Measurements from ENCODE around the gene TRAPPC2L. TPM values are rescaled to one million over a fixed set of nuclear protein-coding genes. Genes with fewer than 3 reads are reported as not detected.
A peak's percentile ranks its signal among the peaks of the same experiment; 100 is the strongest.

Gene TRAPPC2L
- total and polyA plus RNA-seq, 12 donors: 37.5 to 63.3 (median 50.9) TPM

GRCh38 chr16:88878967-88879787 lies 22.2 kb downstream of the TRAPPC2L start:
- no peak for ATAC-seq
- DNase-seq: no peak
- Histone ChIP-seq H3K4me3 (no peak overlapping the region), H3K36me3 (peaks cover 0 to 86% (median 17%) of the 10 kb centered on the region in 9 donors), H3K27me3 (peaks cover 0 to 14% (median 4%) of the 10 kb centered on the region in 7 donors), H3K27ac (no peak overlapping the region), H3K9me3 (no peaks in the 10 kb centered on the region), H3K4me1 (peaks cover 0 to 6% (median 0%) of the 10 kb centered on the region in 9 donors)
- intact Hi-C loops (cut with DNase I): no loop called here
- no peak for TF ChIP-seq CTCF (IDR thresholded peaks at IDR 0.05)
- WGBS, 2 donors: 88 to 93% methylated on average over 45 of the region's 45 CpGs

DNA sequence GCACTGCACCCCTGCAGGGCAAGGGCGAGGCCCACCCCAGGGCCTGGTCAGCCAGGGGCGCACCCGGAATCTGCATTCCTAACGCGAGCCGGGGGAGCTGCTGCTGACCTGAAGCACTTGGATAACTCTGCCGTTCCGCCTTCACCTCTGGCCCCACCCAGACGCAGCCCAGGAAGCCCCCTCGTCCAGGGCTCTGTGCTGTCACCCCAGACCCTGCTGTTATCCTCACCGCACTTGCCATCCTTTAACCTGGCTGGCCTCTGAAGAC lies 22.8 kb downstream of the TRAPPC2L start:
- Histone ChIP-seq H3K27ac (no peak overlapping the region), H3K4me1 (peaks cover 0 to 6% (median 0%) of the 10 kb centered on the region in 9 donors), H3K4me3 (no peak overlapping the region), H3K27me3 (peaks cover 0 to 14% (median 4%) of the 10 kb centered on the region in 7 donors), H3K9me3 (no peaks in the 10 kb centered on the region), H3K36me3 (peaks cover 0 to 91% (median 21%) of the 10 kb centered on the region in 9 donors)
- no peak for TF ChIP-seq CTCF (IDR thresholded peaks at IDR 0.05)
- intact Hi-C loops (cut with DNase I): no loop called here
- no peak for ATAC-seq
- 74 to 76% methylated on average over 11 of the region's 11 CpGs for WGBS, 2 donors
- no peak for DNase-seq

DNA sequence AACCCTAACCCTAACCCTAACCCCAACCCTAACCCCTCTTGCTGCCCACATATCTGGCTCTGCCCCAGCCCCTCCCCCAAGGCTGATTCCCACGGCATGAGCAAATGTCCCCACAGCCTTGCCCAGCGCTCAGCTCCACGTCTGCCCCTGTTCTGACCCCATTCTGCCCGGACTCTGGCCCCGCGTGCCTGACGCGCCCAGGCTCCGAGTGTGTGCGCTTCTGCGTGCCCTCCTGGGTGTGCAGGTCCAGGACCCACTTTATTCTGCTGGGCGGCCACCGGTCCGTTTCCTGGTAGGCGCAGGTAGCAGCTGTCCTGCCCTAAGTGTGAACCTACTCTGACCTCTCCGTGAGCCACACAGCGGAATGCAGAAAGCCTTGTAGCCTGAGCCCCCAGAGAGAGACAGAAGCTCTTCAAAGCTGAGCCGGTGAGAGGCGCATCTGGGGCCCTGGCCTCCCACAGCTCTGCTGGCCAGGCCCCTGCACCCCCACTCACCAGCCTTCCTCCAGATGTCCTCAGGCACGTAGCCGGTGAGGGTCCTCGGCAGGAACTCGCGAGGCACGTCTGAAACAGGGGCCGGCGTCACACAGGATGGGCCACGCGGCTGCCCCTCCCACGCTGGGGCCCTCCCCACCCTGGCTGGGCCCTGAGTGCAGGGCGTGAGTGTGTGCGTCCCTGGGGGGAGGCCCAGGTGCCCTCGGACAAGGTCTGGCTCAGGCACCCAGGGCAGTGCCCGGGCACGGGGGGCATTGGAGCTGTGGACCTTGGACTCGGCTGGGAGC lies 23.5 kb downstream of the TRAPPC2L start:
- intact Hi-C loops (cut with DNase I): no loop called here
- H3K36me3 ChIP-seq: peaks cover 0 to 98% (median 28%) of the 10 kb centered on the region in 9 donors
- peaks cover 0 to 14% (median 4%) of the 10 kb centered on the region in 7 donors for H3K27me3 ChIP-seq
- H3K4me1 ChIP-seq: peaks cover 0 to 8% (median under 1%) of the 10 kb centered on the region in 9 donors
- 60 to 73% methylated on average over 36 of the region's 36 CpGs for WGBS, 2 donors
- TF ChIP-seq CTCF (IDR thresholded peaks at IDR 0.05): no peak
- no peak overlapping the region for H3K4me3 ChIP-seq
- H3K27ac ChIP-seq: no peak overlapping the region
- H3K9me3 ChIP-seq: no peaks in the 10 kb centered on the region
- ATAC-seq (peak in 1 of 8 donors; percentile 8), DNase-seq (no peak)

DNA sequence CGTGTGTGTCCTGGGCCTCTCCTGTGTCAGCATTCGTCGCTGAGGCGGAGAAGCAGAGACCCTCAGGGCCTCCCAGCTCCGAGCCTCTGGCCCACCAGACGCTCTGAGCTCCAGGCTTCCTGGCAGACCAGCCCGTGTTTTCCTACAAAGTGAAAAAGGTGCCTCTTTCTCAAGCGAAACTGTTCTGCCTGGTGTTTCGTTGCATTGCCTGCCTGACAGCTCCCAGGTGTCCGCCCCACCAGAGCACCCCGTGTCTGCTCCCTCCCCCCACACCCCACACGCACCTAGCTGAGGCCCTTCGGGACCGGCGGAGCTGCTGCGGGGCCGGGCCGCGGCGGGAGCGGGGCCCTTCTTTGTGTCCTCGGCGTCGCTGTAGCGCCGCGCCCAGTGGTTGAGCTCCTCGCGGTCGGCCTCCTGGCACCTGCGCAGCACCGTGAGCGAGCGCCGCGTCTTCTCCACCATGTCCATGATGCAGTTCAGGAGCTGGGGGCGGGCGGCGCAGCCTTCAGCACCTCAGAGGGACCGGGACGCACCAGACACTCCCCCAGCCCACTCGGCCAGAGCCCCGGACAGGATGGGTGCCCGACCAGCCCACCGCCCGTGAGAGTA lies 24.2 kb downstream of the TRAPPC2L start:
- DNase-seq: no peak
- no peak overlapping the region for H3K4me3 ChIP-seq
- TF ChIP-seq CTCF (IDR thresholded peaks at IDR 0.05): no peak
- H3K4me1 ChIP-seq: peaks cover 3 to 15% (median 7%) of the 10 kb centered on the region in 9 donors
- intact Hi-C loops (cut with DNase I): no loop called here
- ATAC-seq: no peak
- peaks cover 0 to 14% (median 4%) of the 10 kb centered on the region in 7 donors for H3K27me3 ChIP-seq
- no peaks in the 10 kb centered on the region for H3K9me3 ChIP-seq
- peaks cover 0 to 98% (median 28%) of the 10 kb centered on the region in 9 donors for H3K36me3 ChIP-seq
- no peak overlapping the region for H3K27ac ChIP-seq
- WGBS, 2 donors: 42 to 65% methylated on average over 46 of the region's 46 CpGs

Data from heart right ventricle (tissue), 16 donors.